GM12873 (cell line): ENCODE data around the gene CCT2.
A peak's percentile ranks its signal among the peaks of the same experiment; 100 is the strongest.

ENCODE experiments used
- CTCF ChIP-seq: IDR thresholded peaks from 2 replicates; pipeline ENCODE4 v1.5.1; 2012; ENCODE audit warnings: low read depth, mild to moderate bottlenecking, moderate library complexity, low read length, control low read depth; ENCODE audit not compliant: insufficient read depth; ENCODE audit errors: missing control alignments

Gene CCT2

GRCh38 chr12:69585189-69586062 is at the start of gene CCT2:
Gene CCT2 (plus strand): TSS chr12:69585459. CDS start chr12:69585522, 63 bp downstream.
- peak; percentile 50 for TF ChIP-seq CTCF

DNA sequence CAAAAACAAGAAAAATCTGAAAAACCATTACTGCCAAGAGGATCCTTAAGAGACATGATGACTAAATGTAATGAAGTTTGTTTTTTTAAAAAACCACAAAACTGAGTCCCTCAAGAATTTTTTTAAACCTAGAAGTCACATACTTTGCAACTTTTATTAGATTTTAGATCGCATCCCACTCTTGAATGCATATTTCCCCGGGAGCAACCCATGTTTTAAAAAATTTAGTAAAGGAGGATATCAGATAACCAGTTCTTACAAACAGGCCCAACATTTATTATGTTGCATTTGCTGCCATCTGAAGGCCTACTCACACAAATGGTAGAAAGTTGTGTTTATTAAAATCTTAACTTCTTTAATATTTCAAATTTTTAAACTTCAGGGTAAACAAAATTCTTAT is 44.3 kb upstream of the CCT2 start:
- no peak for TF ChIP-seq CTCF

- no peak for TF ChIP-seq CTCF
Measured at GRCh38 chr12:69544087-69544486, 41.2 kb upstream of the CCT2 start.

- TF ChIP-seq CTCF, result no peak
Measured at GRCh38 chr12:69545081-69545480, 40.2 kb upstream of the CCT2 start.

DNA sequence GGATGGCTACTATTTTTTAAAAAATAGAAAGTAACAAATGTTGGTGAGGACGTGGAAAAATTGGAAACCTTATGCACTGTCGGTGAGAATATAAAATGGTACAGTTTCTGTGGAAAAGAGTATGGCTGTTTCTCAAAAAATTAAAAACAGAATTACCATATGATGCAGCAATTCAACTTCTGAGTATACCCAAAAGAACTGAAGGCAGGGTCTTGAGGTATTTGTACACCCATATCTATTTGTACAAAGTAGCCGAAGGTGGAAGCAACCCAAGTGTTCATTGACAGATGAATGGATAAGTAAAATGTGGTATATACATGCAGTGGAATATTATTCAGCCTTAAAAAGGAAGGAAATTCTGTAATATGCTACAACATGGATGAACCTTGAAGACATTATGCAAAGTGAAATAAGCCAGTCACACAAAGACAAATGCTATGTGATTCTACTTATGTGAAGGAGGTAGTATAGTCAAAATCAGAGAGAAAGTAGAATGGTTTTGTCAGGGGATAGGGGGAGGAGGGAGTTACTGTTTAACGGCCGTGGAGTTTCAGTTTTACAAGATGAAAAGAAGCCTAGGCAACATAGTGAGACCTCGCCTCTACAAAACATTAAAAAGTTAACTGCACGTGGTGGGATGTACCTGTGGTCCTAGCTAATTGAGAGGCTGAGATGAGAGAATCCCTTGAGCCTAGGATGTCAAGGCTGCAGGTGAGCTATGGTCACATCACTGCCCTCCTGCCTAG is 38.4 kb upstream of the CCT2 start:
- no peak for TF ChIP-seq CTCF

GRCh38 chr12:69548687-69549086 is 36.6 kb upstream of the CCT2 start:
- no peak for TF ChIP-seq CTCF
